SU-DHL-6 (cell line): ENCODE measurements around the gene CTLA4.

Experiments
- CTCF ChIP-seq: fragments of 200-600 bp; sonication (generic); IDR thresholded peaks from one replicate; pipeline ENCODE4 v1.5.1; 2017; ENCODE audit warnings: antibody characterized with exemption, mild to moderate bottlenecking, low read length, moderate library complexity; ENCODE audit not compliant: insufficient read depth, poor library complexity, severe bottlenecking
- EZH2phosphoT487 ChIP-seq: fragments of 200-600 bp; sonication (generic), shearing (Covaris generic); conservative IDR thresholded peaks from 2 replicates; pipeline ENCODE4 v1.6.1; 2018; ENCODE audit warnings: mild to moderate bottlenecking, antibody characterized with exemption, low read length, moderate library complexity, mixed read lengths

- TF ChIP-seq CTCF = no peak
- TF ChIP-seq EZH2phosphoT487 = no peak
Observed at GRCh38 chr2:203859030-203859789, 8.4 kb upstream of the CTLA4 start.
